ENCODE data around the gene PRMT7.

The PRMT7 gene

DNA sequence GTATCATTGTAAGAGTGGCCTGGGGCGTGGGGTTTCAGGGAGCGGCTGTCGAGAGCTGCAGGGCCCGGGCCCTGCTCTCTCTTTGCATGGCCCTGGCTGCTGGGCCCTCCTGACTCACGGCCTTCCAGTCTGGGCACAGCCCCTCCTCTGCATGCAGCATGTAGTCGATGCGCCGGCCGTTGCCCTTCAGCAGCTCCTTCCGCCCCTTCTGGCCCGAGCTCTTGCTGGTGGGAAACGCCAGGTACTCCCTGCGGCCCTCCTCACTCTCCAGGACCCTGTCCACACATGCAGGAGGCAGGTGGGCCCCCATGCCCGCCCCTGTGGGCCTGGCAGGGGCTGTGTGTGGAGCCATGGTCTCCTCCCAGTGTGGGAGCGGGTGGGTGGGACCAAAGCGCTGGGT lies 50.7 kb downstream of the PRMT7 start:
- H3K4me1 ChIP-seq (ENCODE audit: control insufficient read depth in 1 of 2, insufficient read depth in 2 of 2, low read length in 2 of 2), result peaks cover 29 to 47% of the 10 kb centered on the region in 2 donors
- H3K9ac ChIP-seq (ENCODE audit: low read depth in 1 of 2, low read length in 2 of 2), result no peak overlapping the region
- no peaks in the 10 kb centered on the region for H3K9me3 ChIP-seq (ENCODE audit: control insufficient read depth in 1 of 2, low read length in 2 of 2)
- peaks cover 24 to 66% of the 10 kb centered on the region in 2 donors for H3K36me3 ChIP-seq (ENCODE audit: control insufficient read depth in 1 of 2, insufficient read depth in 2 of 2, low read length in 2 of 2)
- no peak overlapping the region for H3K4me3 ChIP-seq (ENCODE audit: low read depth in 1 of 2, low read length in 2 of 2)
- no peaks in the 10 kb centered on the region for H3K27me3 ChIP-seq (ENCODE audit: control insufficient read depth in 1 of 2, insufficient read depth in 2 of 2, low read length in 2 of 2)
- no peak overlapping the region for H3K27ac ChIP-seq (ENCODE audit: low read depth, low read length)

DNA sequence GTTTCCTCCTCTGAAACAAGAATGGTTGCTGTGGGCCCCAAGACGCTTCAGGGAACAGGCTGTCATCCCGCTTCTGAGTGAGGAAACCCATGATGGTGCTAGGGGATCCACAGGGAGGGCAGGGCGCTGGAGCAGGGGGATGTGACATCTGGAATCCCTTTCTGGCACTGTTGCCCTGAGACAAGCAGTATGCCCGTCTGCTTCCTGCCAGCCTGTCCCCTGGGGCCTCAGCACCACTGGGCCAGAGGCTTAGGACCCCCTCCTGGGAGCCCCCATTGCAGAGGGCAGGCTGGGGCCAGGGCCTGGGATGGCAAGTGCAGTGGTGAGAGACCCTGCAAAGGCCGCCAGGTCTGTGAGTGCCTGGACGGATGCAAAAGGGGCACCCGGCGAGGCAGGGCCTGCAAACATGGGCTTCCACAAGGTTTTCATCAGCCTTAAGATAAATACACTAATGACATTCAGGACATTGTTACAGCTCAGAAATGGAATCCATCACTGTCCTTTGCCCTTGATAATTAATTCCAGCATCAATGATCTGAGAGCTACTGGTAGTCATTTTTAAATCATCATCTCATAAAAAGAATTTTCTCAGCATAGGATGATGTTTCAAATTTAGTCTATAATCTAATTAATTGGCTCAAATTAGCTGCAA lies 51.6 kb downstream of the PRMT7 start:
- Histone ChIP-seq H3K4me1 (ENCODE audit: control insufficient read depth in 1 of 2, insufficient read depth in 2 of 2, low read length in 2 of 2) (peaks cover 29 to 38% of the 10 kb centered on the region in 2 donors), H3K4me3 (ENCODE audit: low read depth in 1 of 2, low read length in 2 of 2) (no peak overlapping the region), H3K9me3 (ENCODE audit: control insufficient read depth in 1 of 2, low read length in 2 of 2) (no peaks in the 10 kb centered on the region), H3K27ac (ENCODE audit: low read depth, low read length) (no peak overlapping the region), H3K36me3 (ENCODE audit: control insufficient read depth in 1 of 2, insufficient read depth in 2 of 2, low read length in 2 of 2) (peaks cover 19 to 58% of the 10 kb centered on the region in 2 donors), H3K27me3 (ENCODE audit: control insufficient read depth in 1 of 2, insufficient read depth in 2 of 2, low read length in 2 of 2) (no peaks in the 10 kb centered on the region), H3K9ac (ENCODE audit: low read depth in 1 of 2, low read length in 2 of 2) (no peak overlapping the region)

DNA sequence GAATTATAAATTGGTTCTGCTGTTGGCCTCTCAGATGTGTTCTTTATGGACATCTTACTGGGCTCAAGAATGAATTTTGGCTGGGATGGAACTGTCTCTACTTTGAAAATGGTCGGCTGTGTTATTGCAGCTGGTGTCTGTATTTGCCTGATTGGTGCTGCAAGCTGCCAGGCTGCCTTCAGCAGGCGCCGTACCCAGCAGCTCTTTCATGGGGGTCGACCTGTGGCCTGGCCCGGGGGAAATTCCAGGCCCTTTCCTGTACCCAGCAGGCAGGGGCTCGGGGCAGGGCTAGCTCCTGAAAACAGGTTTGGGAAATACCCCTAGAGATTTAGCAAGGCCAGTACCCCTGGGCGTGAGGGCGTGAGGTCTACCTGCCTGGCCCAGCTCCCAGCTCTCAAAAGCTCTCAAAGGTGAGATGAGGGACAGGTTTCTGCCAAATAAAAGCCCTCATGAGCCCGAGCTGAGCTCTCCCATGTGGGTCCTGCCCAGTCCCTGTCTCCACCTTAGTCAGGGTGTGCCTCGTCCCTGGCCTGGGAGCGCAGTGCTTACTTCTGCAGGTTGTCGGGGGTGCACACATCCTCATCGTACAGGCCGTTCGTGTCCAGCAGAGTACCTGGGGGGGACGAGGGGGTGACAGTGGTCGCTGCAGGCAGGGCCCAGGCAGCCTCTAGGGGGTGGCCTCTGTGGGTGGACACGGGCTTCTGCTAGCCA lies 52.3 kb downstream of the PRMT7 start:
- H3K4me1 ChIP-seq (ENCODE audit: control insufficient read depth in 1 of 2, insufficient read depth in 2 of 2, low read length in 2 of 2), result peaks cover 29 to 34% of the 10 kb centered on the region in 2 donors
- H3K9ac ChIP-seq (ENCODE audit: low read depth in 1 of 2, low read length in 2 of 2), result no peak overlapping the region
- H3K27ac ChIP-seq (ENCODE audit: low read depth, low read length), result no peak overlapping the region
- H3K9me3 ChIP-seq (ENCODE audit: control insufficient read depth in 1 of 2, low read length in 2 of 2), result no peaks in the 10 kb centered on the region
- H3K4me3 ChIP-seq (ENCODE audit: low read depth in 1 of 2, low read length in 2 of 2), result no peak overlapping the region
- H3K27me3 ChIP-seq (ENCODE audit: control insufficient read depth in 1 of 2, insufficient read depth in 2 of 2, low read length in 2 of 2), result no peaks in the 10 kb centered on the region
- peaks cover 14 to 57% of the 10 kb centered on the region in 2 donors for H3K36me3 ChIP-seq (ENCODE audit: control insufficient read depth in 1 of 2, insufficient read depth in 2 of 2, low read length in 2 of 2)

DNA sequence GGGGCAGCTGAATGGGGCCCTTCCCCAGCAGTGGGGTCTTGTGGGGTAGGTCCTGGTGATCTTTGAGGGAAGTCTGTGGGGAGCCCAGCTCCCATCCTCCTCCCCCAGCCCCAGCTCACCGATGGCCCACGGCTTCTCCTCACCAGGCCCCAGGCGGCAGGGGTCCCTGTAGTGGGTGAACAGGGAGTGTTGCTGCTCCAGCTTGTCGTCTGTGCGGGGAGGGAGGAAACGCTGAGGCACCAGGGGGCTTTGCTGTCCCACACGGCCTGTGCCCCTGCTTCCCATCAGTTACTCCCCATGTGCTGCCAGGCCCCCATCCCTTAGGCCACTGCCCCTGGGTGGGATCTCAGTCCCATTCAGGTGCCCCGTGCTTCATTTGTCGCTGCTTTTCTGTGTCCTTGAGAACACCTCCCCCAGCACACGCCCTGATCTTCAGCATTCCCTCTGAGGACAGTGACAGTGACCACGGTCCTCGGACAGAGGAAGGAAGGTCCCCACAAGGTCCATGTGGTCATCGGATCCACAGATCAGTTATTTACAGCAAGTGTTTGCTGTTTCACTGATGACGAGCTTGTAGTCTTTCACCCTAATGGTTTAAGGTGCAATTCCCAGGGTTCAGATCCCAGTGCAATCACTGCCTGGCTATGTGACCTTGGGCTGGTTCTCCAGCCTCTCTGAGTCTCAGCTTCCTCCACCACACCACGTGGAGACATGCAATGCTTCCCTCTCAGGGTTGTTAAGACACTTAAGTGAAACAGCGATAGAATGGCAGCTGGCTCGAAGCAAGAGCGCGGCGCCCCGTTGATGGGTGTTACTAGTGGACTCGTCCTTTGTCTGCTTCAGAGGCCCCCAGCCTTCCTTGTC lies 53.1 kb downstream of the PRMT7 start:
- peaks cover 14 to 61% of the 10 kb centered on the region in 2 donors for H3K36me3 ChIP-seq (ENCODE audit: control insufficient read depth in 1 of 2, insufficient read depth in 2 of 2, low read length in 2 of 2)
- no peak overlapping the region for H3K9ac ChIP-seq (ENCODE audit: low read depth in 1 of 2, low read length in 2 of 2)
- H3K4me1 ChIP-seq (ENCODE audit: control insufficient read depth in 1 of 2, insufficient read depth in 2 of 2, low read length in 2 of 2), result peaks cover 29 to 39% of the 10 kb centered on the region in 2 donors
- H3K27me3 ChIP-seq (ENCODE audit: control insufficient read depth in 1 of 2, insufficient read depth in 2 of 2, low read length in 2 of 2), result no peaks in the 10 kb centered on the region
- no peak overlapping the region for H3K4me3 ChIP-seq (ENCODE audit: low read depth in 1 of 2, low read length in 2 of 2)
- H3K27ac ChIP-seq (ENCODE audit: low read depth, low read length), result no peak overlapping the region
- no peaks in the 10 kb centered on the region for H3K9me3 ChIP-seq (ENCODE audit: control insufficient read depth in 1 of 2, low read length in 2 of 2)

DNA sequence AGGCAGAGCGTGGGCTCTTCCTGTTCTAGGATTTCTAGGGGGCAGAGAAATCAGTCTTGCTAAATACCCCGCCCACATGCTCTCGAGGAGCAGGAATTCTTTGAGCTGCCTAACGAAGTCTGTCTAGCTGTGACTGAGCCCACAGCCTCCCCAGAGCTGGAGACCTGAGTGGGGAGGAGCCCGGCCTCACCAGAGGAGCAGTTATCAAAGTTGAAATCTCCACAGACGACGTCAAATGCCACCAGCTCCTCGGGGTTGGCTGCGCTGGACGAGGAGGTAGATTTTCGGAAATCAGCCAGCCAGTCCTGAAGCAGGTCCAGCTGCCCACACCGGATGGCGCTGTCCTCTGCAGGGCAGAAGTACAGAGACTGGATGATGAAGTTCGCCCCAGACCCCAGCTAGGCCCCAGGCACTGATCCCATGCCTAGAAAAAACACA lies 53.8 kb downstream of the PRMT7 start:
- Histone ChIP-seq H3K9ac (ENCODE audit: low read depth in 1 of 2, low read length in 2 of 2) (no peak overlapping the region), H3K27ac (ENCODE audit: low read depth, low read length) (no peak overlapping the region), H3K9me3 (ENCODE audit: control insufficient read depth in 1 of 2, low read length in 2 of 2) (no peaks in the 10 kb centered on the region)

DNA sequence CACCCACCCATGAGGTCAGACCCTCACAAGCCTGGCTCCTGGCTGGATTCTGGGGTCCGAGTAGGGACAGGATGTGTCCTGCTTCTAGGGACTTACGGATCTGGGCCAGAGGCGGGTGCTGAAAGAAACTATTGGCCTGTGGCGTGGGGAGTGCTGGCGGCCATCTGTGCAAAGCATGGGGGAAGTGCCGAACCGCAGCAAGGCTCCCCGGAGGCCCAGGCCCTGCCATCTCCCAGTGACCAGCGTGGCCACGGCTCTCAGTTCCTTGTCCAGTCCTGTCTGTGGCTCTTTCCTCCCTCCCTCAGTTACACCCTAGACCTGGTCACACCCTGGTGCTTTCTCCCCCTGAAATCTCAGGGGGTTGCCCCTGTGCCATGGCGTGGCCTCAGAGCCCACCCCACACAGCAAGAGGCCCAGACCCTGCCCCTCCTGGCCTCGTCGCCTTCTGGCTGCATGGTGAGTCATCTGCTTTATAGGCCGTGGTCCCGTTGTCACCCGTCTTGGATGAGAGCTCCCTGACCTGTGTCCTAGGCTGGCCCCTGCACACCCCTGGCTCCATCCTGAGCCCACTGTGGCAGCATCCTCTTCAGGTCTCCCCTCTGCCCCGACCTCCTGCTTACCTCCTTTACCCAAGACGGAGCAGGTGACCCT lies 54.5 kb downstream of the PRMT7 start:
- H3K27me3 ChIP-seq (ENCODE audit: control insufficient read depth in 1 of 2, insufficient read depth in 2 of 2, low read length in 2 of 2), result no peaks in the 10 kb centered on the region
- H3K9me3 ChIP-seq (ENCODE audit: control insufficient read depth in 1 of 2, low read length in 2 of 2), result no peaks in the 10 kb centered on the region
- no peak overlapping the region for H3K9ac ChIP-seq (ENCODE audit: low read depth in 1 of 2, low read length in 2 of 2)
- H3K4me1 ChIP-seq (ENCODE audit: control insufficient read depth in 1 of 2, insufficient read depth in 2 of 2, low read length in 2 of 2), result peaks cover 32 to 42% of the 10 kb centered on the region in 2 donors
- no peak overlapping the region for H3K4me3 ChIP-seq (ENCODE audit: low read depth in 1 of 2, low read length in 2 of 2)
- no peak overlapping the region for H3K27ac ChIP-seq (ENCODE audit: low read depth, low read length)
- peaks cover 14 to 58% of the 10 kb centered on the region in 2 donors for H3K36me3 ChIP-seq (ENCODE audit: control insufficient read depth in 1 of 2, insufficient read depth in 2 of 2, low read length in 2 of 2)

More for the DNA sequence above, 53.8 kb downstream of the PRMT7 start:
- H3K4me3 ChIP-seq (ENCODE audit: low read depth in 1 of 2, low read length in 2 of 2), result no peak overlapping the region
- no peaks in the 10 kb centered on the region for H3K27me3 ChIP-seq (ENCODE audit: control insufficient read depth in 1 of 2, insufficient read depth in 2 of 2, low read length in 2 of 2)
- peaks cover 14 to 59% of the 10 kb centered on the region in 2 donors for H3K36me3 ChIP-seq (ENCODE audit: control insufficient read depth in 1 of 2, insufficient read depth in 2 of 2, low read length in 2 of 2)
- peaks cover 29 to 39% of the 10 kb centered on the region in 2 donors for H3K4me1 ChIP-seq (ENCODE audit: control insufficient read depth in 1 of 2, insufficient read depth in 2 of 2, low read length in 2 of 2)

DNA sequence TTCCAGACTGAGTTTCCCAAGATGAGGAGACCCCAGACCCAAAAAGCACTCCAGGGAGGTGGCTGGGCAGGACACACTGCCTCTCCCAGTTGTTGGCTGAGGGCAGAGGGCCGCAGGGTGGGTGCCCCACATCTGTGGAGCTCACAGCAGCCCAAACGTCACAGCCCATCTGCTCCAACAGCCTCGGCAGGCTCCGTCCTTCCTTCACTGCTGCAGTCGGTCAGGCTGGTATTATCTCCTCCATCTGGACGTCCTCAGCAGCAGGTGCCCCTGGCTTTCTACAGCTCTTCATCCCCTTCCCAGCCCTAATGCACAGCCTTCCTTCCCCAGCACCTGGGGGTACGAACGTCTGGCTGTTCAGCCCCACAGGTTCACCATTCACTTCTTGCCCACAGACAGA lies 55.2 kb downstream of the PRMT7 start:
- Histone ChIP-seq H3K4me3 (ENCODE audit: low read depth in 1 of 2, low read length in 2 of 2) (no peak overlapping the region), H3K27me3 (ENCODE audit: control insufficient read depth in 1 of 2, insufficient read depth in 2 of 2, low read length in 2 of 2) (no peaks in the 10 kb centered on the region), H3K9ac (ENCODE audit: low read depth in 1 of 2, low read length in 2 of 2) (no peak overlapping the region), H3K9me3 (ENCODE audit: control insufficient read depth in 1 of 2, low read length in 2 of 2) (no peaks in the 10 kb centered on the region), H3K4me1 (ENCODE audit: control insufficient read depth in 1 of 2, insufficient read depth in 2 of 2, low read length in 2 of 2) (peaks cover 31 to 44% of the 10 kb centered on the region in 2 donors), H3K36me3 (ENCODE audit: control insufficient read depth in 1 of 2, insufficient read depth in 2 of 2, low read length in 2 of 2) (peaks cover 12 to 58% of the 10 kb centered on the region in 2 donors), H3K27ac (ENCODE audit: low read depth, low read length) (no peak overlapping the region)

DNA sequence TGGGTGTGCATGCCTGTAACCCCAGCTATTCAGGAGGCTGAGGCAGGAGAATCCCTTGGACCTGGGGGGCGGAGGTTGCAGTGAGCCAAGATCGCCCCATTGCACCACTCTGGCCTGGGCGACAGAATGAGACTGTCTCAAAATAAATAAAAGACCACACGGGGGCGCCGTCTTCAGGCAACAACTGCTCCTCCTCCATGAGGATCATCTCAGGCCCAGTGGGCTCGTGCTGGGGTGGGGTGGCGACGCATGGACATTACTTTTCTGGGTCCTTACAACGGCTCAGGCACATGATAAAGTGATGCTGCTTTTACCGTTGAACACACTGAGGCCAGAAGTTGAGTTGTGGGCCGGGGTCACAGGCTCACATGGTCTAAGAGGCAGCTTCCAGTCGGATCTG lies 56.2 kb downstream of the PRMT7 start:
- H3K9ac ChIP-seq (ENCODE audit: low read depth in 1 of 2, low read length in 2 of 2), result no peak overlapping the region
- H3K27ac ChIP-seq (ENCODE audit: low read depth, low read length), result no peak overlapping the region
- no peaks in the 10 kb centered on the region for H3K27me3 ChIP-seq (ENCODE audit: control insufficient read depth in 1 of 2, insufficient read depth in 2 of 2, low read length in 2 of 2)
- no peak overlapping the region for H3K4me3 ChIP-seq (ENCODE audit: low read depth in 1 of 2, low read length in 2 of 2)
- H3K4me1 ChIP-seq (ENCODE audit: control insufficient read depth in 1 of 2, insufficient read depth in 2 of 2, low read length in 2 of 2), result peaks cover 31 to 44% of the 10 kb centered on the region in 2 donors
- no peaks in the 10 kb centered on the region for H3K9me3 ChIP-seq (ENCODE audit: control insufficient read depth in 1 of 2, low read length in 2 of 2)
- H3K36me3 ChIP-seq (ENCODE audit: control insufficient read depth in 1 of 2, insufficient read depth in 2 of 2, low read length in 2 of 2), result peaks cover 10 to 63% of the 10 kb centered on the region in 2 donors

DNA sequence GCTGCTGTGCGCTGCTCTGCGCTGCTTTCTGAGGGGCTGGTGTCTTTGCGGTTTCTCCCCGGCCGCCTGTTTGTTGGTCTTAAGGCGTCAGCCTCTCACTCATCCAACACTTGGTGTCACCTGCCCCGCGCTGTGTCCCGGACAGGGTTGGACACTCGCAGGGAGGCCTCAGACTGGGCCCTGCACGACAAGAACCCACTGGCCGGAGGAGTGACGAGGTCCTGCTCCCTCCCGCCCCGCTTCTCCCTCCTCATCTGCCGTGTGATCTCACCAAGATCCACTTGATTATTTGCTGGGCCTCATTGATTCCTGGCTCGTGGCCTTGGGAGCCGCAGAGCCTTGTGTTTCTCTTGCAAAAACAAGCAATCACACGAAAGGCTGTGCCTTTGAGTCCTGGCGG lies 56.6 kb downstream of the PRMT7 start:
- no peak overlapping the region for H3K27ac ChIP-seq (ENCODE audit: low read depth, low read length)
- no peaks in the 10 kb centered on the region for H3K27me3 ChIP-seq (ENCODE audit: control insufficient read depth in 1 of 2, insufficient read depth in 2 of 2, low read length in 2 of 2)
- H3K9me3 ChIP-seq (ENCODE audit: control insufficient read depth in 1 of 2, low read length in 2 of 2), result no peaks in the 10 kb centered on the region
- H3K36me3 ChIP-seq (ENCODE audit: control insufficient read depth in 1 of 2, insufficient read depth in 2 of 2, low read length in 2 of 2), result peaks cover 10 to 67% of the 10 kb centered on the region in 2 donors
- no peak overlapping the region for H3K4me3 ChIP-seq (ENCODE audit: low read depth in 1 of 2, low read length in 2 of 2)
- H3K9ac ChIP-seq (ENCODE audit: low read depth in 1 of 2, low read length in 2 of 2), result no peak overlapping the region
- H3K4me1 ChIP-seq (ENCODE audit: control insufficient read depth in 1 of 2, insufficient read depth in 2 of 2, low read length in 2 of 2), result peaks cover 31 to 44% of the 10 kb centered on the region in 2 donors
